ENCODE measurements around the gene CLPSL1. TPM values are rescaled to one million over a fixed set of nuclear protein-coding genes. Genes with fewer than 3 reads are reported as not detected.

Gene CLPSL1
- total RNA-seq, 3 donors from 2014 or later (not counting 1 experiment from before 2014, with no cell fraction given): not detected

DNA sequence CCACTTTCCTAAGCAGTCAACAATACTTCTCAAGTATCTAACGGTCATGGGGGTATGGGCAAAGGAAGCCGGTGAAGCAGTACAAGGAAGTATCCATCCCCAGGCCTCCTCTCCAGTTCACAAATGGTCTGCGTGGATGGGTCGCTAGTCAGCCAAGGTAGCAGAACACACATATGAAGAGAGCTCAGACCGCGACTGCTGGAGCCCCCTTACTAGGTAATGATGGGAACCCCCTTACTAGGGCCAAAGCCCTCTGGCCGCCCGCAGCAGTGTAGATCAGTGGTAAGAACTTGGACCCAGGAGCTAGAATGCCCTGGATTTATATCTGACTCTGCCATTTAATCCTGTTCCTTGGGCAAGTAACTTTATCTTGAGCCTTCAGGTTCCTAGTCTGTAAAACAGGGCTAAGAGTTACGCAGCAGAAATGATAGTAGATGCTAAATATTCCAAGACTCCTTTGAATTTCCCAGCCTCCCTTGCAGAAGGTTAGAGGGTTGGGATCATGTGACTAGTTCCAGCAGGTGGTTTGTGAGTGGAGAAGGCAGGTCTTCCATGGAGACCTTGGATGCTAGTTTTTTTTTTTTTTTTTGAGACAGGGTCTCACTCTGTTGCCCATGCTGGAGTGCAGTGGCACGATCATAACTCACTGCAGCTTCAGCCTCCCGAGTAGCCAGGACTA lies 6.6 kb upstream of the CLPSL1 start:
- Mint-ChIP-seq H3K27ac (no peak overlapping the region), H3K4me3 (no peak overlapping the region), H3K4me1 (peaks cover 0 to 5% of the 10 kb centered on the region in 2 donors), H3K36me3 (no peaks in the 10 kb centered on the region), H3K9me3 (no peaks in the 10 kb centered on the region), H3K27me3 (ENCODE audit: low read depth in 2 of 2) (peaks cover 20 to 23% of the 10 kb centered on the region in 2 donors)
- intact Hi-C loops (cut with micrococcal nuclease): no loop called here
- Histone ChIP-seq H3K4me3 (ENCODE audit: low read length) (no peak overlapping the region), H3K4me1 (ENCODE audit: control insufficient read depth, insufficient read depth, low read length) (peaks cover 10% of the 10 kb centered on the region), H3K27me3 (ENCODE audit: control insufficient read depth, insufficient read depth, low read length) (peaks cover 6% of the 10 kb centered on the region), H3K27ac (ENCODE audit: low read length) (no peak overlapping the region), H3K36me3 (ENCODE audit: control insufficient read depth, insufficient read depth, low read length) (no peaks in the 10 kb centered on the region), H3K9me3 (ENCODE audit: control insufficient read depth, insufficient read depth, low read length) (no peaks in the 10 kb centered on the region)
- TF ChIP-seq, protein P1, sequence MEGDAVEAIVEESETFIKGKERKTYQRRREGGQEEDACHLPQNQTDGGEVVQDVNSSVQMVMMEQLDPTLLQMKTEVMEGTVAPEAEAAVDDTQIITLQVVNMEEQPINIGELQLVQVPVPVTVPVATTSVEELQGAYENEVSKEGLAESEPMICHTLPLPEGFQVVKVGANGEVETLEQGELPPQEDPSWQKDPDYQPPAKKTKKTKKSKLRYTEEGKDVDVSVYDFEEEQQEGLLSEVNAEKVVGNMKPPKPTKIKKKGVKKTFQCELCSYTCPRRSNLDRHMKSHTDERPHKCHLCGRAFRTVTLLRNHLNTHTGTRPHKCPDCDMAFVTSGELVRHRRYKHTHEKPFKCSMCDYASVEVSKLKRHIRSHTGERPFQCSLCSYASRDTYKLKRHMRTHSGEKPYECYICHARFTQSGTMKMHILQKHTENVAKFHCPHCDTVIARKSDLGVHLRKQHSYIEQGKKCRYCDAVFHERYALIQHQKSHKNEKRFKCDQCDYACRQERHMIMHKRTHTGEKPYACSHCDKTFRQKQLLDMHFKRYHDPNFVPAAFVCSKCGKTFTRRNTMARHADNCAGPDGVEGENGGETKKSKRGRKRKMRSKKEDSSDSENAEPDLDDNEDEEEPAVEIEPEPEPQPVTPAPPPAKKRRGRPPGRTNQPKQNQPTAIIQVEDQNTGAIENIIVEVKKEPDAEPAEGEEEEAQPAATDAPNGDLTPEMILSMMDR (IDR thresholded peaks at IDR 0.05): no peak
- DNase-seq: no peak
- WGBS (ENCODE audit: insufficient coverage): 85% methylated on average over 11 of the region's 11 CpGs
- no peak for ATAC-seq

DNA sequence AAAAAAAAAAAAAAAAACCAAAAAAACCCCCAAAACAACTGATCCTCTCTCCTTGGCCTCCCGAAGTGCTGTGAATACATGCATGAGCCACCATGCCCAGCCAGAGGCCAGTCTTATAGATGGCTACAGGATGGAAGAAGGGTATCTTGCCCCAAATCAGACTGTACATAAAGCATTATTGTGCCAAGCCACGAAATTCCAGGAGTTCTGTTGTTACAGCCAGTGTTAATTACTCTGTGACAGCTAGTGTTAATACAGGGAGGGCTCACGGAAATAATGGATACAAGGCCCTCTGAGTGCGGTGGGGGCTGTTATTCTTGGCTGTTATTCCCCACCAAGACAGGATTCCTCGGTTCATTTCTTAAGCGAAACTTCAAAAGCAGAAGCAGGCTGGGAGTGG lies 5.8 kb upstream of the CLPSL1 start:
- DNase-seq (no peak), ATAC-seq (no peak)
- Mint-ChIP-seq H3K9me3 (no peaks in the 10 kb centered on the region), H3K4me1 (peaks cover 0 to 5% of the 10 kb centered on the region in 2 donors), H3K27ac (no peak overlapping the region), H3K27me3 (ENCODE audit: low read depth in 2 of 2) (peaks cover 20 to 28% of the 10 kb centered on the region in 2 donors), H3K36me3 (no peaks in the 10 kb centered on the region), H3K4me3 (no peak overlapping the region)
- 93% methylated on average over 6 of the region's 6 CpGs for WGBS (ENCODE audit: insufficient coverage)
- Histone ChIP-seq H3K4me1 (ENCODE audit: control insufficient read depth, insufficient read depth, low read length) (peaks cover 10% of the 10 kb centered on the region), H3K27ac (ENCODE audit: low read length) (no peak overlapping the region), H3K9me3 (ENCODE audit: control insufficient read depth, insufficient read depth, low read length) (no peaks in the 10 kb centered on the region), H3K27me3 (ENCODE audit: control insufficient read depth, insufficient read depth, low read length) (peaks cover 6% of the 10 kb centered on the region), H3K4me3 (ENCODE audit: low read length) (no peak overlapping the region), H3K36me3 (ENCODE audit: control insufficient read depth, insufficient read depth, low read length) (no peaks in the 10 kb centered on the region)
- TF ChIP-seq, protein P1 (IDR thresholded peaks at IDR 0.05): no peak
- intact Hi-C loops (cut with micrococcal nuclease): no loop called here

DNA sequence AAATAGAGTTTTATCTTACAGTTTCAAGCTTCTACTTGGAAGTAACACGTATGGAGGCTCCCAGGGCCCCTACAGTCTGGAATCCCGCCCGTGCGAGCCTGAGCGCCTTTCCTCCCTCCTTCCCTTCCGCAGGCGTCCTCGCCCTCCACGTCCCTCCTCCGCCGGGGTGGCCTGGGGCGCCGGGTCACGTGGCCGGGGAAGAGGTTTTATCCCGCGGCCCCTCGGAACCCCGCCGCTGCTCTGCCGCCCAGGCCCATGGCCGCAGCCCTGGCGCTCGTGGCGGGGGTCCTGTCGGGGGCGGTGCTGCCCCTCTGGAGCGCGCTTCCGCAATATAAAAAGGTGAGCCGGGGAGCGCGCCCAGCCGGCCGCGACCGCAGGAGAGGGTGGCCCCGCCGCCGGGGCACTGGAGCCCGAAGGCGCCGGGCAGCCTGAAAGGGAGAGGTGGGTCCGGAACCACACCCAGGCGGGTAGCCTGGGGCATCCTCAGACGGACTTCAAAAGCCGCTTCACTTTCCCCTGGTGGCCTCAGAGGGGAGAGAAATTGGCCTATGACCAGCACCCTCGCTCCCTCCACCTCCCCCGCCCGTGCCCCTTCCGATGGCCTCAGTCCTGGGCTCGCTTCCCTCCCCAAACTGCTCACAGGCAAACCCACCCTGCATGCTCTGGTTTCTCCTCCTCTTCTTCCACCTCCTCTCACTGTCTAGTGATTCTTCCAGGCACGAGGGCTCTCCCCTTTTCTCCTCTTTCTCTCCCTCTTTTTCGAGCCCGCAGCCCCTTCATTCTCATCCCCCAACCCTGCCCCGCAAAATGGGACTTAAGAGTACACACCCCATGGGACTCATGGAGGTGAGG lies 4.2 kb upstream of the CLPSL1 start, which contains the start of gene CLPSL2:
Gene CLPSL2 (plus strand): TSS at position 235 of the 852 bp plus-strand sequence. CDS start 21 bp downstream, at position 256.
- no peak within 1 kb of the TSS for H3K27ac Mint-ChIP-seq
- Histone ChIP-seq H3K4me1 (ENCODE audit: control insufficient read depth, insufficient read depth, low read length) (peaks cover 10% of the 10 kb centered on the region), H3K4me3 (ENCODE audit: low read length) (no peak within 1 kb of the TSS), H3K36me3 (ENCODE audit: control insufficient read depth, insufficient read depth, low read length) (no peaks in the 10 kb centered on the region), H3K27ac (ENCODE audit: low read length) (no peak within 1 kb of the TSS), H3K9me3 (ENCODE audit: control insufficient read depth, insufficient read depth, low read length) (no peaks in the 10 kb centered on the region), H3K27me3 (ENCODE audit: control insufficient read depth, insufficient read depth, low read length) (peaks cover 6% of the 10 kb centered on the region)
- DNase-seq (no peak), ATAC-seq (peak in 1 of 3 donors; percentile 57)
- H3K4me3 Mint-ChIP-seq: peak within 1 kb of the TSS; percentile 69
- intact Hi-C loops (cut with micrococcal nuclease): no loop called here
- WGBS (ENCODE audit: insufficient coverage): 2% methylated on average over 55 of the region's 56 CpGs
- peaks cover 0 to 5% of the 10 kb centered on the region in 2 donors for H3K4me1 Mint-ChIP-seq
- H3K27me3 Mint-ChIP-seq (ENCODE audit: low read depth in 2 of 2): peaks cover 25 to 38% of the 10 kb centered on the region in 2 donors
- H3K36me3 Mint-ChIP-seq: no peaks in the 10 kb centered on the region
- TF ChIP-seq, protein P1 (IDR thresholded peaks at IDR 0.05): no peak
- H3K9me3 Mint-ChIP-seq: no peaks in the 10 kb centered on the region
